Jurkat, Clone E6-1 (cell line): ENCODE measurements around the gene INTS11. TPM values are rescaled to one million over a fixed set of nuclear protein-coding genes. Genes with fewer than 3 reads are reported as not detected.
A peak's percentile ranks its signal among the peaks of the same experiment; 100 is the strongest.
"Not testable (repeated sequence)": the region's sequence is repeated elsewhere in the genome, so short reads cannot be mapped to it uniquely, and the experiment has no call there.

Source experiments
- DNase-seq: peaks from one replicate; pipeline ENCODE4 v3.0.0-alpha.2; 2011; ENCODE audit warnings: low read depth, low spot score
- H3K4me3 ChIP-seq: 2 replicates; pipeline ENCODE4 v1.5.1; 2011; ENCODE audit warnings: mild to moderate bottlenecking, low read length, control low read depth, moderate library complexity
- polyA plus RNA-seq: library from polyadenylated mRNA; unstranded; fragments of >200 nt; gene quantifications from one replicate; pipeline ENCODE4 v1.2.1, GENCODE V29; 2012; ENCODE audit warnings: missing spikeins; ENCODE audit not compliant: insufficient read length, insufficient read depth

The INTS11 gene
- polyA plus RNA-seq = 136 TPM

GRCh38 chr1:1324524-1325287 lies at the start of gene INTS11, which contains the start of gene CPTP:
Gene INTS11, minus strand, starts transcription at chr1:1324660. Its CDS starts 52 bp downstream, at chr1:1324608.
Gene CPTP, plus strand, starts transcription at chr1:1324802. Its CDS starts 2,109 bp downstream, at chr1:1326911.
- DNase-seq = peak; percentile 82
- peak within 1 kb of the TSS; percentile 65 for H3K4me3 ChIP-seq

DNA sequence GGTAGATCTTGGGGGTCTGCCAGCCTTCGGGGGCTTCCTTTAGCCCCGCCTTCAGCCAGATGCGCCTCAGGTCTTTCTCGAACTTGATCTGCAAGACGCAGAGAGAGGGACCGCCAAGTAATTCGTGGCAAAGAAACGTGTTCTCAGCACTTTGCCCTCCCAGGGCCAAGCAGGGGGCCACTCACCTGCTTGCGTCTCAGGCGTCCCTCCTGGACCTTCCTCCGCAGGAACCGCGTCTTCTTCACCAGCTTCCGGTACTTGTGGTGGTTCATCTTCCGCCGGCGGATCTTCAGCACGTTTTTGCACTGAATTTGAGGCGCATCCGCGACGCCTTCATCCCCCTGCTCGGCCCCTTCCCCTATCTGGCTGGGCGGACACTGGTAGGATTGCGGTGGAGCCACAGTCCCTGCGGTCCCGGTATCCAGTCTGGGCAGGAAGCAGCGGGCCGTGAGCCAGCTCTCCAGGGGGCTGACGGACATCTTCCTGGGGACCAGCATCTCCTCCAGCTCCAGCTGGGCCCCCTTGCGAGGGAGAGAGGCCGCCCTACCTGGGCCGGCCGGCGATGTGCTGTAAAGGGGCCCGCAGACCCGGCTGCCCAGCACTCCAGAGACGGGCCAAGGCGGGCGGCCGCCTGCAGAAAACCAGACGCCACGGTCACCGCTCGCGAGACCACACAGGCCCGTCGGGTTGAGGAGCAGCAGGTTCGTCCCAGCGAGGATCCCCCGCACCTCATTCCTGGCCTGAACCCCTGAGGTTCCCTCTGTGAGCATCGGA lies 49.5 kb upstream of the INTS11 start:
- peak overlapping the region; percentile 80 for H3K4me3 ChIP-seq
- no peak for DNase-seq

DNA sequence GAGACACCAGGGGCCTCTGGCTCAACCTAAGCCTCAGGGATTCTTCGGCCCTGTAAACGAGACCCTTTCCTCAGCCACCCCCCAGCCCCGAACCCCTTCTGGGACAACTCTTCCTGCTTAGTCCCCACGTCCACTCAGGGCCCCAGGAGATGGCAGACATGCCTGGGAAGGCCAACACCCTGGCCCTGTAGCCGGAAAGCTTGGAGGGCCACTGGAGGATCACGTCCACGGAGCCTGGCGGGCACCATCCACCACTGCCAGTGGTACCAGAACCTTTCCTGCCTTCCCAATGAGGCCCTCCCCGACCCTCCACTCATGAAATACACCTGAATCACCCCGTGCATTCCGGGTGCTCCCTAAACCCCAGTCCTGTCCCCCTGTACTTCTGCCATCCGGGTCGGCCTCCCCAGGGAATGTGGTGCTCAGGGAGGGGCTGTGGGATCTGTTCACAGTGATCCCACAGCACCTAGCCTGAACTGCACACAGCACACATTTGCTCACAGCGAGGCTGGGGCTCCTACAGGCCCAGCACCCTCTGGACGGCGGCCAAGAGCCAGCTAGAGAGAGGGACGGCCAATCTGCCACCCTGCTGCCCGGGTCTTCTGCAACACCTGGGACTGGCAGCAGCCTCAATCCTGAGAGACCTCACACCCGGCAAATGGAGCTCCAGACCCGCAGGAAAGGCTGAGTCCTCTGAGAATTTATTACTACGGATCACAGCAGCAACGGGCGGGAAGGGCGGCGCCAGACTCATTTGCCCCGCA lies 48.8 kb upstream of the INTS11 start:
- no peak overlapping the region for H3K4me3 ChIP-seq
- no peak for DNase-seq

- peak; percentile 42 for DNase-seq
- no peak overlapping the region for H3K4me3 ChIP-seq
Measured at GRCh38 chr1:1371746-1372711, 47.6 kb upstream of the INTS11 start.

DNA sequence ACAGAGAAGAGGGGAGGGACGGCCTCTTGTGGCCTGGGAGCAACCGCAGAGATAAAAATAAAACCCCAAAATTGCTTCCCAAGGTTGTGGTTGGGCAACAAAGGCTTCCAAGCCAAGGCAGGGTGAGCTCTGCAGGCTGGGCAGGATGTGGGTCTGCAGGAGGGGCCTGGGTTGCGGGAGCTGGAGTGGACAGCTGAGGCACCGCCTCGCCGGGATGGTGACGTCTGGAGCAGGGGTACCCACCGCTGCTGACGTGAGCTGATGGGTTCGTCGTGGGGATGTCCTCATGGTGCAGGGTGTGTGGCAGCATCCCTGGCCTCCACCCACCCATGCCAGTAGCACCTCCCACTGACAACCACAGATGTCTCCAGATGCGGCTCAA lies 46.9 kb upstream of the INTS11 start:
- H3K4me3 ChIP-seq = no peak overlapping the region
- DNase-seq = peak; percentile 84

DNA sequence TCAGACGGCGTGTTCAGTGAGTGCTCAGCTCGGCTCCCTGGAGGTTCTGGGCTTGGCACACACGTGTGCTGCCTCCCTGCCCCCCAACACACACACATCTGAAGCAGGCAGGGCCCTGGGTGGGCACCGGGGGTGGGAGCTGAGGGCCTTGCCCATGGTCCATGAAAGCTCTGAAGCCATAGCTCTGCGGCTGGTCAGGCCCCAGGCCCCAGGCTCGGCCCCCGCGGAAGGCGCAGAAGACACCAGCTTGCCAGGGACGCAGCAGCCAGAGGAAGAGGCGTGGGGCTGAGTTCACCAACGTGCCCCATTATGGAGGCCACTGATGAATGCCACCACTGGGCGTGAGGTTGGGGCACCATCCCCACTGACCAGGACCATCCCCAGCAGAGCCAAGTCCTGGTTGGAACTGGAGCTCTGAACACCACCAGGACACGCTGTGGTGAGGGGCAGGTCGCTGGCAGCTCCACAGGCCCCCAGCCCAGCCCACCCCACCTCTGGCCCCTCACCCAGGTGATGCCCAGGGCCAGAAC lies 46.4 kb upstream of the INTS11 start:
- H3K4me3 ChIP-seq = no peak overlapping the region
- DNase-seq = no peak

GRCh38 chr1:1370094-1370493 lies 45.6 kb upstream of the INTS11 start:
- H3K4me3 ChIP-seq, DNase-seq: not testable (repeated sequence)

DNA sequence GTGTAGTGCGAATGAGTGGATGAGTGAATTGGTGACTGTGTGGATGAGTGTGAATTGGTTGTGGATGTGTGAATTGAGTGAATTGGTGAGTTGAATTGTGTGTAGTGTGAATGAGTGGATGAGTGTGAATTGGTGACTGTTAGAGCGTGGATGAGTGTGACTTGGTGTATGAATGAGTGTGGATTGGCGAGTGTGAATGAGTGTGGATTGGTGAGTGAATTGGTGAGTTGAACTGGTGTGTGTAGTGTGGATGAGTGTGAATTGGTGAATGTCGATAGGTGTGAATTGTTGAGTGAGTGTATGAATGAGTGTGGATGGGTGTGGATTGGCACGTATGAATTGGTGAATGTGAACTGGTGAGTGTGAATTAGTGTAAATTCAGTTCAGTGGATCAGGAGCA lies 42.9 kb upstream of the INTS11 start:
- no peak overlapping the region for H3K4me3 ChIP-seq
- no peak for DNase-seq

DNA sequence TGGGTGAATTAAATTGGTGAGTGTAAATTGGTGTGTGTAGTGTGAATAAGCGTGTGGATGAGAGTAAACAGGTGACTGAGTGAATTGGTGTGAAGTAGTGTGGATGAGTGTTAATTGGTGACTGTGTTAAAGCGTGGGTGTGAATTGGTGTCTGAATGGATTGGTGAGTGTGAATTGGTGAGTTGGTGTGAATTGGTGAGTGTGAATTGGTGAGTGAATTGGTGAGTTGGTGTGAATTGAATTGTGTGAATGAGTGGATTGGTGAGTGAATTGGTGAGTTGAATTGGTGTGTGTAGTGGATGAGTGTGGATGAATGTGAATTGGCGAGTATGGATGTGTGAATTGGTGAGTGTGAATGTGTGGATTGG lies 42.2 kb upstream of the INTS11 start:
- no peak for DNase-seq
- no peak overlapping the region for H3K4me3 ChIP-seq

- no peak for DNase-seq
- no peak overlapping the region for H3K4me3 ChIP-seq
Measured at GRCh38 chr1:1365875-1366698, 41.6 kb upstream of the INTS11 start.

DNA sequence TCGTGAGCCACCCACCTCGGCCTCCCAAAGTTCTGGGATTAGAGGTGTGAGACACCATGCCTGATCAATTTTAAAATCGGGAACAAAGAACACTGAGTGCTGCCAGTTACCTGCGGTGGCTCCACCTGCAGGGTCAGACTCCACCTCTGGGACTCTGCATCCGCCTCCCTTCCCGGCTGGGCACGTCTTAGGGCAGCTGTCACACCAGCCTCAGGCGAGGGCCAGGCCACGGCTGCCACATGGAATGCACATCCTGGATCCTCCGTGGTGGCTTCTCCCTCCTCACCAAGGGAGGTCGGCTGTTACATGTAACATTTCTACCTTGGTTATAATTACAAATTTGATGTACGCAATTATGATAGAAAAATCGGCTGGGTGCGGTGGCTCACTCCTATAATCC lies 39.8 kb upstream of the INTS11 start:
- no peak for DNase-seq
- H3K4me3 ChIP-seq = no peak overlapping the region

- no peak overlapping the region for H3K4me3 ChIP-seq
- no peak for DNase-seq
Measured at GRCh38 chr1:1361982-1362423, 37.5 kb upstream of the INTS11 start.

DNA sequence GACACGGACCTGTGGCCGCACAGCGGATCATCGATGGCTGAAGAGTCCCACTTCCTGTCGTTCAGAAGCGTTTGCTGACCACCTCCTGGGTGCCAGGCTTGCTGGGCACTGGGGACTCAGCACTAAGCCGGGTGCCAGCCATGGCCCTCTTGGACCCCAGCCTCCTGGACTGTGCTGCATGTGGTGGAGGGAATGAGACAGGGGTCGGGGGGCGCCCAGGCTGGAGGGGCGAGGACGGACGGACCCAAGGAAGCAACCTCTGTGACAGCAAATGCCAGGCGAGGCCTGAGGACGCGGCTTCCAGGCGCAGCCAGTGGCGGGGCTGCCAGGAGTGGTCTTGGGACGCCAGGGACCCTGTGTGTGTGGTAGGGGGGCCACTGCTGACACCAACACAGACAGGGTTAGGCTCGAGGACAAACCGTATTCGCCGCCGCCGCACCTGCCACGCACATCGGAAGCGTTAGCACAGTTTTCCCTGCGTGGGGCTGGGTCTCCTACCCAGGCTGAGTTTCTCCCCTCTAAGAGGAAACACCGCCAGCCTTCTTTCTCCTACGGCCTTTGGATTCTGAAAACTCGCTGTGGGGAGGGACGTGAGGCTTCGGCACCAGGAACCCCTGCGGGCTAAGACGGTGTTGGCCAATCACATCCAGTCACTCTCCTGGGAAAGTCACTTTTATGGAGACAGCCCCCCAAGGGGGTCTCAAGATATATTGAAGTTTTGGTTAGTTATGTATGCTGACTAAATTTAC lies 36.9 kb upstream of the INTS11 start:
- DNase-seq = no peak
- H3K4me3 ChIP-seq = no peak overlapping the region

DNA sequence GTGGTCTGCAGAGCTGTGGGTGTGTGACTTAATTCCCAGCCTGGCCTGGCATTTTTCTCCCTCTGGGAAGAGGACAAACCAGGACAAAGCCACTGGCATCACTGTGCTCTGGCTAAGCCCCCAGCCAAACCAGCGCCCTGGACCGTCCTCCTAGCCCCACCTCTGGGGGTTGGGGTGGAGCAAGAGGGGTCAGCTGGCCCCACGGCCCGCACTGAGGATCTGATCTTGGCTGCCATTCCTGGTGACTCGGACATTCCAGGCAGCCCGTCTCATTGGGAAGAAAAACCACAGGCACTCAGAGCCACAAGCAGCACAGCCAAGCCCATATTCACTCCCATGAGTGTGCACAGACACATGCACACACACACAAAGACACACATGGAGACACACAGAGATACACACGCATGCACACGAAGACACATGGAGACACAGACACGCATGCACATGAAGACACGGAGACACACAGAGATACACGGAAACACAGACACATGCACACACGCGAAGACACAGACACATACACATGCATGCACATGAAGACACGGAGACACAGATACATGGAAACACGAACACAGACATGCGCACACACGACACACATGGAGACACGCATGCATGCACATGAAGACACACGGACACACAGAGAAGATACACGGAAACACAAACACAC lies 36.2 kb upstream of the INTS11 start:
- no peak for DNase-seq
- no peak overlapping the region for H3K4me3 ChIP-seq

GRCh38 chr1:1359664-1360468 lies 35.4 kb upstream of the INTS11 start:
- H3K4me3 ChIP-seq = no peak overlapping the region
- DNase-seq = no peak

- peak; percentile 46 for DNase-seq
- no peak overlapping the region for H3K4me3 ChIP-seq
Measured at GRCh38 chr1:1359308-1359663, 34.8 kb upstream of the INTS11 start.
